Colonic mucosa (tissue), 4 donors: ENCODE data around the gene F7. TPM values are rescaled to one million over a fixed set of nuclear protein-coding genes. Genes with fewer than 3 reads are reported as not detected.

Experiments used
- DNase-seq: peaks from one replicate; pipeline ENCODE4 v3.0.0-alpha.2; 2020
- H3K27ac ChIP-seq: fragments of 200-600 bp; one replicate; pipeline ENCODE4 v1.8.0; 2021
- H3K27me3 ChIP-seq: fragments of 200-600 bp; one replicate; pipeline ENCODE4 v1.8.0; 2021
- H3K36me3 ChIP-seq: fragments of 200-600 bp; one replicate; pipeline ENCODE4 v1.8.0; 2021
- H3K4me1 ChIP-seq: fragments of 200-600 bp; one replicate; pipeline ENCODE4 v1.8.0; 2021; ENCODE audit warnings: mild to moderate bottlenecking
- H3K4me3 ChIP-seq: fragments of 200-600 bp; one replicate; pipeline ENCODE4 v1.8.0; 2021
- H3K9ac ChIP-seq, 2 donors: one replicate each; pipeline ENCODE4 v1.7.0; 2013; ENCODE audit warnings: control low read depth in 2 of 2, low read depth in 2 of 2, low read length in 2 of 2
- H3K9me3 ChIP-seq: fragments of 200-600 bp; one replicate; pipeline ENCODE4 v1.8.0; 2021
- intact Hi-C: fragments of 100-400 bp; cut with DNase I; formaldehyde crosslinking; loops from one replicate; pipeline ENCODE4 v1.14.1; 2022
- total RNA-seq, 2 donors: library from RNA; stranded (reverse); fragmentation: NEBNext Ultra II Directional in 1 of 2; extraction: Animal tissue kit (Norgen Biotek cat#: 25700) in 1 of 2; gene quantifications; one replicate each; pipeline ENCODE4 v1.2.1, GENCODE V29; 2021
- TF ChIP-seq, protein P1 (sequence below): fragments of 200-600 bp; IDR thresholded peaks from one replicate; pipeline ENCODE4 v1.8.0; 2022; ENCODE audit warnings: antibody characterized with exemption, mild to moderate bottlenecking
- donor health status: healthy.
- donor health status: DM: no; HTN: no; CAD: no.
- donor health status: DM: no; HTN: no; CAD: no.

F7 gene
- total RNA-seq, 2 donors from 2014 or later = 0.11 to 0.12 TPM

GRCh38 chr13:113114511-113115362, 9.1 kb downstream of the F7 start:
- intact Hi-C loops = no loop called here
- Histone ChIP-seq H3K27me3 (peaks cover 14% of the 10 kb centered on the region), H3K4me3 (no peak overlapping the region), H3K4me1 (no peaks in the 10 kb centered on the region), H3K27ac (no peak overlapping the region), H3K9ac (no peak overlapping the region), H3K36me3 (no peaks in the 10 kb centered on the region), H3K9me3 (no peaks in the 10 kb centered on the region)
- no peak for DNase-seq
- TF ChIP-seq, protein P1, sequence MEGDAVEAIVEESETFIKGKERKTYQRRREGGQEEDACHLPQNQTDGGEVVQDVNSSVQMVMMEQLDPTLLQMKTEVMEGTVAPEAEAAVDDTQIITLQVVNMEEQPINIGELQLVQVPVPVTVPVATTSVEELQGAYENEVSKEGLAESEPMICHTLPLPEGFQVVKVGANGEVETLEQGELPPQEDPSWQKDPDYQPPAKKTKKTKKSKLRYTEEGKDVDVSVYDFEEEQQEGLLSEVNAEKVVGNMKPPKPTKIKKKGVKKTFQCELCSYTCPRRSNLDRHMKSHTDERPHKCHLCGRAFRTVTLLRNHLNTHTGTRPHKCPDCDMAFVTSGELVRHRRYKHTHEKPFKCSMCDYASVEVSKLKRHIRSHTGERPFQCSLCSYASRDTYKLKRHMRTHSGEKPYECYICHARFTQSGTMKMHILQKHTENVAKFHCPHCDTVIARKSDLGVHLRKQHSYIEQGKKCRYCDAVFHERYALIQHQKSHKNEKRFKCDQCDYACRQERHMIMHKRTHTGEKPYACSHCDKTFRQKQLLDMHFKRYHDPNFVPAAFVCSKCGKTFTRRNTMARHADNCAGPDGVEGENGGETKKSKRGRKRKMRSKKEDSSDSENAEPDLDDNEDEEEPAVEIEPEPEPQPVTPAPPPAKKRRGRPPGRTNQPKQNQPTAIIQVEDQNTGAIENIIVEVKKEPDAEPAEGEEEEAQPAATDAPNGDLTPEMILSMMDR = no peak

DNA sequence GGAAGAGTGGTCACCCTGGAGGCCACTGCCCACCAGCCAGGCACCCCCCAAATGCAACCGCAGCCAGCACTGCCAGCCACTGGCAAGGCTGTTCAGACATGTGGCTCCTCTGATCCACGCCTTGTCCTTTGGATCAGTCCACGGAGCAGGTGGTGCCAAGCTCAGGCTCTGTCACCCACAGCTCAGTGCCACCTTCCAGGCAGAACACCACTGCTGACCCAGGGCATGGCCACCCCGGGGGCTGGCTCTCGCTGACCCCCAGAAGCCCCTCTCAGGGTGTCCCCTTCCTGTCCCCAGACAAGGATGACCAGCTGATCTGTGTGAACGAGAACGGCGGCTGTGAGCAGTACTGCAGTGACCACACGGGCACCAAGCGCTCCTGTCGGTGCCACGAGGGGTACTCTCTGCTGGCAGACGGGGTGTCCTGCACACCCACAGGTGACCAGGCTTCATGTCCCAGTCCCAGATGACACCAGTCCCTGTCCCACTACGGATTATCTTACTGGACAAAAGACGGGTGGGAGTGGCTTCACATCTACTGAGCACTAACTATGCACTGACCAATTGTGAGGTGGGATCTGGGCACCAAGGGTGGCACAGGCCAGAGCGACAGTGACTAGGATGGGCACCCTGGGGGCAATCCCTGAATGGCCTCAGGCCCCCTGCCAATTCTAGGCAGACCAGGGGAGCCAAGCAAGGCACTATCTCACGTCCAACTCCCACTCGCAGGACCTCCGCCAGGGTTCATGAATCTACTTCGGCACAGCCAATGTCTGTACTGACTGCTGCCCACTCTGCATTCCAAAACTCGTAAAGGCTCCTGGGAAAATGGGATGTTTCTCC, 10.0 kb downstream of the F7 start:
- TF ChIP-seq, protein P1 = no peak
- Histone ChIP-seq H3K27me3 (peaks cover 5% of the 10 kb centered on the region), H3K9me3 (no peaks in the 10 kb centered on the region), H3K27ac (no peak overlapping the region), H3K4me1 (no peaks in the 10 kb centered on the region), H3K9ac (no peak overlapping the region), H3K36me3 (no peaks in the 10 kb centered on the region), H3K4me3 (no peak overlapping the region)
- intact Hi-C loops = no loop called here
- no peak for DNase-seq

- no peaks in the 10 kb centered on the region for H3K4me1 ChIP-seq
- DNase-seq = no peak
- H3K27ac ChIP-seq = no peak overlapping the region
- H3K9me3 ChIP-seq = no peaks in the 10 kb centered on the region
- no peak overlapping the region for H3K9ac ChIP-seq
- TF ChIP-seq, protein P1 = no peak
- intact Hi-C loops = no loop called here
- H3K27me3 ChIP-seq = no peaks in the 10 kb centered on the region
- H3K4me3 ChIP-seq = no peak overlapping the region
- no peaks in the 10 kb centered on the region for H3K36me3 ChIP-seq
Measured at GRCh38 chr13:113116206-113116800, 10.7 kb downstream of the F7 start.

GRCh38 chr13:113116871-113117271, 11.3 kb downstream of the F7 start:
- H3K4me3 ChIP-seq = no peak overlapping the region
- no peaks in the 10 kb centered on the region for H3K4me1 ChIP-seq
- H3K27me3 ChIP-seq = no peaks in the 10 kb centered on the region
- H3K27ac ChIP-seq = no peak overlapping the region
- intact Hi-C loops = no loop called here
- DNase-seq = no peak
- no peak overlapping the region for H3K9ac ChIP-seq
- TF ChIP-seq, protein P1 = no peak
- H3K36me3 ChIP-seq = no peaks in the 10 kb centered on the region
- H3K9me3 ChIP-seq = no peaks in the 10 kb centered on the region

GRCh38 chr13:113117335-113117872, 11.8 kb downstream of the F7 start:
- no peak overlapping the region for H3K27ac ChIP-seq
- no peaks in the 10 kb centered on the region for H3K36me3 ChIP-seq
- no peaks in the 10 kb centered on the region for H3K27me3 ChIP-seq
- H3K9me3 ChIP-seq = no peaks in the 10 kb centered on the region
- no peak overlapping the region for H3K9ac ChIP-seq
- no peak for DNase-seq
- H3K4me1 ChIP-seq = no peaks in the 10 kb centered on the region
- intact Hi-C loops = no loop called here
- no peak overlapping the region for H3K4me3 ChIP-seq
- TF ChIP-seq, protein P1 = no peak
